HepG2 (cell line): ENCODE measurements around the gene MRPL2. TPM values are rescaled to one million over a fixed set of nuclear protein-coding genes. Genes with fewer than 3 reads are reported as not detected.

ENCODE experiments used
- AGO2 ChIP-seq: fragments of 200-400 bp; formaldehyde crosslinking; optimal IDR thresholded peaks from 2 replicates; pipeline ENCODE3; 2017; ENCODE audit warnings: mild to moderate bottlenecking, low read depth, low read length, moderate library complexity
- BCL6 ChIP-seq: IDR thresholded peaks from 2 replicates; pipeline ENCODE4 v1.6.1; 2016; ENCODE audit warnings: missing genetic modification reagents, missing compliant biosample characterization
- DR1 ChIP-seq: sonication (generic); formaldehyde crosslinking; IDR thresholded peaks from 2 replicates; pipeline ENCODE4 v1.8.0; 2021; ENCODE audit warnings: mild to moderate bottlenecking, missing genetic modification reagents, inconsistent platforms
- FOXC1 ChIP-seq: sonication (generic); formaldehyde crosslinking; IDR thresholded peaks from 2 replicates; pipeline ENCODE4 v1.8.0; 2022; ENCODE audit warnings: mild to moderate bottlenecking, missing genetic modification reagents, borderline replicate concordance
- GATAD1 ChIP-seq: IDR thresholded peaks from 2 replicates; pipeline ENCODE4 v1.6.1; 2016; ENCODE audit warnings: missing genetic modification reagents, missing compliant biosample characterization
- KLF9 ChIP-seq: IDR thresholded peaks from 2 replicates; pipeline ENCODE4 v1.6.1; 2016; ENCODE audit warnings: low read depth
- MBNL3 ChIP-seq: fragments of 250-450 bp; sonication (Bioruptor Pico); conservative IDR thresholded peaks from 2 replicates; pipeline ENCODE4 v1.8.0; 2022; ENCODE audit warnings: mild to moderate bottlenecking, inconsistent platforms
- MYC ChIP-seq: sonication (generic); formaldehyde crosslinking; IDR thresholded peaks from 2 replicates; pipeline ENCODE4 v1.9.0; 2021; ENCODE audit warnings: missing genetic modification reagents, borderline replicate concordance
- PCBP1 ChIP-seq: fragments of 200-400 bp; formaldehyde crosslinking; IDR thresholded peaks from 2 replicates; pipeline ENCODE4 v1.6.1; 2017; ENCODE audit warnings: mild to moderate bottlenecking, low read depth, low read length, borderline replicate concordance
- SOX6 ChIP-seq, 2 experiments: fragments of 450-650 bp in 1 of 2; sonication (generic) in 1 of 2; formaldehyde crosslinking in 1 of 2; IDR thresholded peaks; 2 replicates each; pipeline versions ENCODE4 v1.4.0 to v1.6.1; 2017 to 2020; ENCODE audit warnings: antibody characterized with exemption in 1 of 2, mild to moderate bottlenecking in 1 of 2, missing genetic modification reagents in 1 of 2
- SRF ChIP-seq: IDR thresholded peaks from 2 replicates; pipeline ENCODE4 v1.6.1; 2011; ENCODE audit warnings: mild to moderate bottlenecking, low read depth, low read length, moderate library complexity
- ZNF232 ChIP-seq: sonication (generic); formaldehyde crosslinking; IDR thresholded peaks from 2 replicates; pipeline ENCODE4 v1.4.0; 2020; ENCODE audit warnings: missing genetic modification reagents, borderline replicate concordance
- ZNF792 ChIP-seq: IDR thresholded peaks from 2 replicates; pipeline ENCODE4 v1.6.1; 2016
- polyA plus RNA-seq, 8 experiments: library from polyadenylated mRNA; depleted of rRNA in 3 of 8; stranded (reverse) in 7 of 8; unstranded in 1 of 8; fragments of >200 nt; fragmentation: Illumina TruSeq in 4 of 8; extraction: Trizol in 4 of 8; gene quantifications; 2 replicates each; pipeline versions ENCODE4 v1.2.1 to v1.2.3, GENCODE V29; 2011 to 2016; ENCODE audit warnings: low read depth in 4 of 8, missing spikeins in 1 of 8, mixed read lengths in 1 of 8; ENCODE audit not compliant: insufficient read depth in 1 of 8
- total RNA-seq, 5 experiments: library from RNA; depleted of rRNA; stranded (reverse); fragments of >200 nt; fragmentation: Illumina TruSeq; extraction: Trizol; gene quantifications; 2 replicates each; pipeline ENCODE4 v1.2.3, GENCODE V29; 2016; ENCODE audit warnings: low read depth in 1 of 5
- TF ChIP-seq, protein P1 (sequence below): sonication (generic); formaldehyde crosslinking; IDR thresholded peaks from 2 replicates; pipeline ENCODE4 v1.5.0; 2020; ENCODE audit warnings: mild to moderate bottlenecking, low read depth, missing genetic modification reagents, borderline replicate concordance
- TF ChIP-seq, protein P2 (sequence below): IDR thresholded peaks from 2 replicates; pipeline ENCODE4 v1.6.1; 2012; ENCODE audit warnings: inconsistent platforms
- TF ChIP-seq, protein P3 (sequence below): sonication (generic); formaldehyde crosslinking; IDR thresholded peaks from 2 replicates; pipeline ENCODE4 v1.8.0; 2022; ENCODE audit warnings: mild to moderate bottlenecking, missing genetic modification reagents, borderline replicate concordance
- TF ChIP-seq, protein P4 (sequence below): sonication (generic); IDR thresholded peaks from 2 replicates; pipeline ENCODE4 v1.6.1; 2016; ENCODE audit warnings: low read depth, borderline replicate concordance
- TF ChIP-seq, protein P5 (sequence below): sonication (generic); formaldehyde crosslinking; IDR thresholded peaks from 2 replicates; pipeline ENCODE4 v1.4.0; 2020; ENCODE audit warnings: mild to moderate bottlenecking, missing genetic modification reagents

The MRPL2 gene
- total and polyA plus RNA-seq, 2 of the 13 experiments (the other 11 are each of a cell fraction or from before 2014, with no cell fraction given): 56.8 to 65.6 TPM

DNA sequence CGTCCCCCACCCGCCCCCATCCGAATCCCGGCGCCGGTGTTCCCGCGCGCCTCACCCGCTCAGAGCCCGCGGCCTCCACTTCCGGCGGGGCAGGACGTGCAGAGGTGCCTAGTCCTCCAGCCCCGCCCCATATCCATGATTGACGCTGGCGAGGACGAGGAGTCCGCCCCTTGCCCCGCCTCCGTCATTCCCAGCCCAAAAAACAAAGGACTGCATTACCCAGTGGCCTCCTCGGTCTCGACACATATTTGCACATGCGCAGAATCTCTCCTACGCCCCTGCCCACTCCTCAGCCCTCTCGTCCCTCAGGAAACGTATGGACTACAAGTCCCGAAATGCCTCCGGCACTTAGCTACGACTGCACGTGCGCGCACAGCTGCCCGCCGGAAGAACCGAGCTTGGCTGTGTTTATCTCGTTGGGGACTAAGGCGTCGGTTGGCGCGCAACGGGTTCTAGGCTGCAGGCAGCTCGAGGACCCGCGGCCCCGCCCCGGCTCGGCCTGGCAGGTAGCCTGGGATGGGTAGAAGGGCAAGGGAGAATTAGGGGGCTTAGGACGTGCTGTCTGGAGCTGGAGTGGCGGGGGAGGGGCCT lies 45.3 kb downstream of the MRPL2 start, which contains the start of the genes KLHDC3 and MEA1 (continued):
- no peak; the same call in 1 of the 2 replicates for TF ChIP-seq ZNF232
- TF ChIP-seq SOX6 (IDR thresholded peaks at IDR 0.05): no peak
- peak; percentile 56; the same call in 1 of the 2 replicates for TF ChIP-seq SOX6 (CRISPR knock-in tag; IDR thresholded peaks at IDR 0.05)
- peak; percentile 91 for TF ChIP-seq MYC (CRISPR knock-in tag)
- TF ChIP-seq, protein P1, sequence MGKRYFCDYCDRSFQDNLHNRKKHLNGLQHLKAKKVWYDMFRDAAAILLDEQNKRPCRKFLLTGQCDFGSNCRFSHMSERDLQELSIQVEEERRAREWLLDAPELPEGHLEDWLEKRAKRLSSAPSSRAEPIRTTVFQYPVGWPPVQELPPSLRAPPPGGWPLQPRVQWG (CRISPR knock-in tag): no peak
- TF ChIP-seq KLF9: 0 out of 2 replicates have a peak, but pooled peaks have one; percentile 34
- TF ChIP-seq GATAD1: peak; percentile 91
- TF ChIP-seq PCBP1: peak; percentile 91; the same call in 1 of the 2 replicates
- TF ChIP-seq, protein P2, sequence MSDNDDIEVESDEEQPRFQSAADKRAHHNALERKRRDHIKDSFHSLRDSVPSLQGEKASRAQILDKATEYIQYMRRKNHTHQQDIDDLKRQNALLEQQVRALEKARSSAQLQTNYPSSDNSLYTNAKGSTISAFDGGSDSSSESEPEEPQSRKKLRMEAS: peak; percentile 97
- peak; percentile 33 for TF ChIP-seq AGO2
- no peak for TF ChIP-seq MBNL3 (CRISPR knock-in tag)
- TF ChIP-seq, protein P3, sequence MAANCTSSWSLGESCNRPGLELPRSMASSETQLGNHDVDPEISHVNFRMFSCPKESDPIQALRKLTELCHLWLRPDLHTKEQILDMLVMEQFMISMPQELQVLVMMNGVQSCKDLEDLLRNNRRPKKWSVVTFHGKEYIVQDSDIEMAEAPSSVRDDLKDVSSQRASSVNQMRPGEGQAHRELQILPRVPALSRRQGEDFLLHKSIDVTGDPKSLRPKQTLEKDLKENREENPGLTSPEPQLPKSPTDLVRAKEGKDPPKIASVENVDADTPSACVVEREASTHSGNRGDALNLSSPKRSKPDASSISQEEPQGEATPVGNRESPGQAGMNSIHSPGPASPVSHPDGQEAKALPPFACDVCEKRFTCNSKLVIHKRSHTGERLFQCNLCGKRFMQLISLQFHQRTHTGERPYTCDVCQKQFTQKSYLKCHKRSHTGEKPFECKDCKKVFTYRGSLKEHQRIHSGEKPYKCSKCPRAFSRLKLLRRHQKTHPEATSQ (CRISPR knock-in tag): peak; percentile 43; the same call in 1 of the 2 replicates
- peak; percentile 30; the same call in 1 of the 2 replicates for TF ChIP-seq SRF
- TF ChIP-seq, protein P4, sequence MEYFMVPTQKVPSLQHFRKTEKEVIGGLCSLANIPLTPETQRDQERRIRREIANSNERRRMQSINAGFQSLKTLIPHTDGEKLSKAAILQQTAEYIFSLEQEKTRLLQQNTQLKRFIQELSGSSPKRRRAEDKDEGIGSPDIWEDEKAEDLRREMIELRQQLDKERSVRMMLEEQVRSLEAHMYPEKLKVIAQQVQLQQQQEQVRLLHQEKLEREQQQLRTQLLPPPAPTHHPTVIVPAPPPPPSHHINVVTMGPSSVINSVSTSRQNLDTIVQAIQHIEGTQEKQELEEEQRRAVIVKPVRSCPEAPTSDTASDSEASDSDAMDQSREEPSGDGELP: peak; percentile 91
- TF ChIP-seq, protein P5, sequence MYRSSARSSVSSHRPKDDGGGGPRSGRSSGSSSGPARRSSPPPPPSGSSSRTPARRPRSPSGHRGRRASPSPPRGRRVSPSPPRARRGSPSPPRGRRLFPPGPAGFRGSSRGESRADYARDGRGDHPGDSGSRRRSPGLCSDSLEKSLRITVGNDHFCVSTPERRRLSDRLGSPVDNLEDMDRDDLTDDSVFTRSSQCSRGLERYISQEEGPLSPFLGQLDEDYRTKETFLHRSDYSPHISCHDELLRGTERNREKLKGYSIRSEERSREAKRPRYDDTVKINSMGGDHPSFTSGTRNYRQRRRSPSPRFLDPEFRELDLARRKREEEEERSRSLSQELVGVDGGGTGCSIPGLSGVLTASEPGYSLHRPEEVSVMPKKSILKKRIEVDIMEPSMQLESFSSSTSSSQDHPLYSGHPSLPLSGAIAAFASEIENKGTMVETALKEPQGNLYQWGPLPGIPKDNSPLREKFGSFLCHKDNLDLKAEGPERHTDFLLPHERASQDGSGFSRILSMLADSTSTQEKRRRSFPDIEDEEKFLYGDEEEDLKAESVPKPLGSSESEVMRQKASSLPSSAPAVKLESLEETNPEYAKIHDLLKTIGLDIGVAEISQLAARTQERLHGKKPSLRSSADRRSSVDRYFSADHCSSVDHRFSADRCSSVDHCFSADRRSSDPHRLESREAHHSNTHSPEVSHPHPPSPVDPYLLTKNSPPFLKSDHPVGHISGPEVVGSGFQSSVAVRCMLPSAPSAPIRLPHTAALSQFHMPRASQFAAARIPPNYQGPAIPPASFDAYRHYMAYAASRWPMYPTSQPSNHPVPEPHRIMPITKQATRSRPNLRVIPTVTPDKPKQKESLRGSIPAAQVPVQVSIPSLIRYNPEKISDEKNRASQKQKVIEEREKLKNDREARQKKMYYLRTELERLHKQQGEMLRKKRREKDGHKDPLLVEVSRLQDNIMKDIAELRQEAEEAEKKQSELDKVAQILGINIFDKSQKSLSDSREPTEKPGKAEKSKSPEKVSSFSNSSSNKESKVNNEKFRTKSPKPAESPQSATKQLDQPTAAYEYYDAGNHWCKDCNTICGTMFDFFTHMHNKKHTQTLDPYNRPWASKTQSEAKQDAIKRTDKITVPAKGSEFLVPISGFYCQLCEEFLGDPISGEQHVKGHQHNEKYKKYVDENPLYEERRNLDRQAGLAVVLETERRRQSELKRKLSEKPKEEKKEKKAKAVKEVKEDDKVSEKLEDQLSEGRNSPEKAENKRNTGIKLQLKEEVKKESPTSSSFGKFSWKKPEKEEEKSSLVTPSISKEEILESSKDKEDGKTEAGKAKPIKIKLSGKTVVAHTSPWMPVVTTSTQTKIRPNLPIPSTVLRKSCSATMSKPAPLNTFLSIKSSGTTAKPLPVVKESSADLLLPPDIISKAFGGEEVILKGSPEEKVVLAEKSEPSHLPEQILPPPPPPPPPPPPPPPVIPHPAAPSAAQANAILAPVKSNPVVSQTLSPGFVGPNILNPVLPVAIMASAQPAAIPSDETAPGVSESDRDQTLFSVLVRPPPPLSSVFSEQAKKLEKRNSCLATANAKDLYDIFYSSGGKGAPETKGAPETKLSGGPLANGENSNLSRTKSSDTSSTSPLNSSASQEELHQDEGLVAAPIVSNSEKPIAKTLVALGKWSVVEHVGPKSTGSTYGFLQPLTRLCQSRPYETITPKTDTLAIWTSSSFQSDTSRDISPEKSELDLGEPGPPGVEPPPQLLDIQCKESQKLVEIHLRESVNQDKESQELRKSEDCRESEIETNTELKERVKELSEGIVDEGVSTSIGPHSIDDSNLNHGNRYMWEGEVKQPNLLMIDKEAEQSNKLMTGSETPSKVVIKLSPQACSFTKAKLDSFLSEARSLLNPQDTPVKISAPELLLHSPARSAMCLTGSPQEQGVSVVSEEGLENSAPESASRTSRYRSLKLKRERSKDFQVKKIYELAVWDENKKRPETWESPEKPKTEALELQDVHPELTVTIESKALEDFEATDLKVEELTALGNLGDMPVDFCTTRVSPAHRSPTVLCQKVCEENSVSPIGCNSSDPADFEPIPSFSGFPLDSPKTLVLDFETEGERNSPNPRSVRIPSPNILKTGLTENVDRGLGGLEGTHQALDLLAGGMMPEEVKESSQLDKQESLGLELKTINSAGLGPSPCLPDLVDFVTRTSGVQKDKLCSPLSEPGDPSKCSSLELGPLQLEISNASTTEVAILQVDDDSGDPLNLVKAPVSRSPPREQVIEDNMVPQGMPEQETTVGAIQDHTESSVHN (CRISPR knock-in tag): no peak
- TF ChIP-seq FOXC1: no peak; the same call in 1 of the 2 replicates
- no peak; the same call in none of the 2 replicates for TF ChIP-seq BCL6 (CRISPR knock-in tag)
- peak; percentile 92 for TF ChIP-seq DR1 (CRISPR knock-in tag)
- peak; percentile 20; the same call in 1 of the 2 replicates for TF ChIP-seq ZNF792 (CRISPR knock-in tag)
